Measurements from ENCODE around the gene PTPRN2.
"Not testable (repeated sequence)": the region's sequence is repeated elsewhere in the genome, so short reads cannot be mapped to it uniquely, and the experiment has no call there.

Gene PTPRN2

DNA sequence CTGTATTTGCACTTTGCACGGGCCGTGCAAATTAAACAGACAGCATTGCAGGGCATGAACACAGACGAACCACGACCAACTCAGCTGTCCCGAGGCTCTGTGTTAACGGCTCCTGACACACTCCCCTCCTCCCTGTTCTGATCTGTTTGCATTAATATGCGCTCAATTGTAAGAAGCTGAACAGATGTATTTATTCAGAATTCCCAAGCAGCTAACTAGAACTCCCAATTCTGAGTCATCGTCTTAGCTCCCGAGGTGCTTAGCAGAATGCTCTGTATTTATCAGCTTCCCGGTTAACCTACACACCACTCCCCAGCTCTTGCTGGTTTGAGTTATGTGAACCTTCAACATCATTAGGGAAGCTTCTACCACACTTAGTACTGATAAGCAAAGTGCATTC, 286.4 kb downstream of the PTPRN2 start:
- DNase-seq (ENCODE audit: low read depth) = no peak
- no peak overlapping the region for H3K4me3 ChIP-seq (ENCODE audit: low read length)
- TF ChIP-seq, protein P1, sequence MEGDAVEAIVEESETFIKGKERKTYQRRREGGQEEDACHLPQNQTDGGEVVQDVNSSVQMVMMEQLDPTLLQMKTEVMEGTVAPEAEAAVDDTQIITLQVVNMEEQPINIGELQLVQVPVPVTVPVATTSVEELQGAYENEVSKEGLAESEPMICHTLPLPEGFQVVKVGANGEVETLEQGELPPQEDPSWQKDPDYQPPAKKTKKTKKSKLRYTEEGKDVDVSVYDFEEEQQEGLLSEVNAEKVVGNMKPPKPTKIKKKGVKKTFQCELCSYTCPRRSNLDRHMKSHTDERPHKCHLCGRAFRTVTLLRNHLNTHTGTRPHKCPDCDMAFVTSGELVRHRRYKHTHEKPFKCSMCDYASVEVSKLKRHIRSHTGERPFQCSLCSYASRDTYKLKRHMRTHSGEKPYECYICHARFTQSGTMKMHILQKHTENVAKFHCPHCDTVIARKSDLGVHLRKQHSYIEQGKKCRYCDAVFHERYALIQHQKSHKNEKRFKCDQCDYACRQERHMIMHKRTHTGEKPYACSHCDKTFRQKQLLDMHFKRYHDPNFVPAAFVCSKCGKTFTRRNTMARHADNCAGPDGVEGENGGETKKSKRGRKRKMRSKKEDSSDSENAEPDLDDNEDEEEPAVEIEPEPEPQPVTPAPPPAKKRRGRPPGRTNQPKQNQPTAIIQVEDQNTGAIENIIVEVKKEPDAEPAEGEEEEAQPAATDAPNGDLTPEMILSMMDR (conservative IDR thresholded peaks at IDR 0.05; ENCODE audit: low read length) = no peak

GRCh38 chr7:158300427-158300826, 287.2 kb downstream of the PTPRN2 start:
- TF ChIP-seq, protein P1 (conservative IDR thresholded peaks at IDR 0.05; ENCODE audit: low read length) = no peak
- no peak for DNase-seq (ENCODE audit: low read depth)
- H3K4me3 ChIP-seq (ENCODE audit: low read length) = no peak overlapping the region

DNA sequence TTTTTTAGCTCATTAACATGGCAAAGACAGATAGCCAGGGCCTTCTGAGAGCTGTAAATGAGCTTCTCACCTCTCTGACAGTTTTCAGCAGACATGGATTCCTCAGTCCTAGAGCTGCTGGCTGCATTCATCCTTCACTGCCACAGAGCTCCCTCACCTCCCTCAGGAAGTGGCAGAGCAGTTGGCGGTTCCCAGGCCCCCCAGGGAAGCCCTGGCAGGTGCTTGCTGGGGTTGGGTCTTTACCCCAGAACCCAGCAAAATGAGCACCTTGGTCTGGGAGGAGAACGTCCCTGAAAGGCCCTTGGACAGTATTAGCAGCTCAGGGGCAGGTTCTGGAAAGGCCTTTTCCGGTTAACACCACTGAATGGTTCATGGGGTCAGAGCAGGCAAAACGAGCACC, 288.0 kb downstream of the PTPRN2 start:
- no peak overlapping the region for H3K4me3 ChIP-seq (ENCODE audit: low read length)
- TF ChIP-seq, protein P1 (conservative IDR thresholded peaks at IDR 0.05; ENCODE audit: low read length) = no peak
- no peak for DNase-seq (ENCODE audit: low read depth)

DNA sequence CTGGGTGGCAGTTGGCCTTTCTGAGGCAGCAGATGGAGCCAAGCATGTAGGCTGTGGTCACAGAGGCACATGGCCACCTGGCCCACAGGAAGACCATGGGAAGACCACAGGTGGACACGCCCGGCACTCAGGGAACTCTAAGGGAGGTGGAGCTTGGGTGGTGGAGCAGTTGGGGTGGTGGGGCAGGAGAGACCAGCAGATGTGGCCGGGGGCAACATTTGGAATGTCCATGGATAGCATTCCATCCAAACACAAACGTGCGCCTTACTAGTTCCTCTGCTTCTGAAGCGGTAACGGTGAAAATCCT, 290.9 kb downstream of the PTPRN2 start:
- no peak for DNase-seq (ENCODE audit: low read depth)
- TF ChIP-seq, protein P1 (conservative IDR thresholded peaks at IDR 0.05; ENCODE audit: low read length) = no peak
- no peak overlapping the region for H3K4me3 ChIP-seq (ENCODE audit: low read length)

DNA sequence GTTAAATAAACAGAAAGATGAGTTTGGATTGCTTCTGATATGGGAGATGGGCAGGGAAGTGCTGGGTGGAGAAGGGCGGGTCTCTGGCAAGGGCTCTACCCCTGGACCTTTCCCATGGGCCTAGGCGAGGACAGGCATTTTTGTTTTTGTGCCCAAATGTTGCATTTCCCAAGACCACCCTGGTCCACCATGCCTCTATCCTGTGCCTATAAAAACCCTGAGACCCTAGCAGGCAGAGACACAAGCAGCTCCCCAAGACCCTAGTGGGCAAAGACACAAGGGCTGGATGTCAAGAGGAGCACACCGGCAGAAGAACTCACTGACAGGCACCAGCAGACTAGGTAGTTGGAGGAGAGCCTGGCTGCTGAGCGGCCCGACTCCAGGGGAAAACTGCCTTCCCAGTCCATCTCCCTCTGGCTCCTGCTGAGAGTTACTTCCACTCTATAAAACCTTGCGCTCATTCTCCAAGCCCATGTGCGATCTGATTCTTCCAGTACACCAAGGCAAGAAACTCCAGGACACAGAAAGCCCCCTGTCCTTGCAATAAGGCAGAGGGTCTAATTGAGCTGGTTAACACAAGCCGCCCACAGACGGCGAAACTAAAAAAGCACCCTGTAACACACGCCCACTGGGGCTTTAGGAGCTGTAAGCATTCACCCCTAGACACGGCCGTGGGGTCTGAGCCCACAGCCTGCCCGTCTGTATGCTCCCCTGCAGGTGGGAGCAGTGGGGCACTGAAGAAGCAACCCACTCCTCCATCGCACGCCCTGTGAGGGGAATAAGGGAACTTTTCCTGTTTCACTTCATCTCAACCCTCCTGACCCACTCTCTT, 291.4 kb downstream of the PTPRN2 start:
- no peak overlapping the region for H3K4me3 ChIP-seq (ENCODE audit: low read length)
- DNase-seq (ENCODE audit: low read depth) = no peak
- TF ChIP-seq, protein P1 (conservative IDR thresholded peaks at IDR 0.05; ENCODE audit: low read length) = no peak

GRCh38 chr7:158294468-158295215, 293.0 kb downstream of the PTPRN2 start:
- H3K4me3 ChIP-seq (ENCODE audit: low read length); DNase-seq (ENCODE audit: low read depth): not testable (repeated sequence)

GRCh38 chr7:158292948-158293347, 294.7 kb downstream of the PTPRN2 start:
- DNase-seq (ENCODE audit: low read depth) = no peak
- H3K4me3 ChIP-seq (ENCODE audit: low read length) = no peak overlapping the region
- TF ChIP-seq, protein P1 (conservative IDR thresholded peaks at IDR 0.05; ENCODE audit: low read length) = no peak

All from AG10803 (cell line).